Measurements from ENCODE around the gene COQ4. TPM values are rescaled to one million over a fixed set of nuclear protein-coding genes. Genes with fewer than 3 reads are reported as not detected.
"Not testable (repeated sequence)": the region's sequence is repeated elsewhere in the genome, so short reads cannot be mapped to it uniquely, and the experiment has no call there.

The COQ4 gene
- polyA plus RNA-seq, 4 donors: 68.8 to 198 (median 105) TPM

DNA sequence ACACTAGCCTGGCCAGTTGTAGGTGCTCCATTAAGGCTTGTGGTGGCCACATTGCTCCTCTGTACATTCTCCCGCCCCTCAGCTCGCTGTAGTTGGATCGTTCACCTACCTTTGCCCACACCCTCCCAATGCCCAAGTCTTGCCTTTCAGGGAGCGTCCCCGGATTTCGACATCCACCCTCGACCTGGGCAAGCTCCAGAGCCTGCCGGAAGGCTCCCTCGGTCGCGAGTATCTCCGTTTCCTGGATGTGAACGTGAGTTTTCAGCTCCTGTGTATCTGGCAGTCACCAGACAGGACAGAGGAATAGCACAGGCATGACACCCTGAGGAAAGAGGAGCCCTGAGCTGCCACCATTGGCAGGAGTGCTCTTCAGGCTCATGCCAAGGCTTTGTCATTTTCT lies 3.0 kb downstream of the COQ4 start:
- 73 to 85% (median 82%) methylated on average over 13 of the region's 13 CpGs for WGBS, 3 donors
- H3K4me1 ChIP-seq (ENCODE audit: control insufficient read depth in 3 of 3, insufficient read depth in 2 of 3, low read depth in 1 of 3, low read length in 2 of 3): peaks cover 7 to 43% (median 14%) of the 10 kb centered on the region in 3 donors
- FAIRE-seq (no peak), DNase-seq (no peak)
- H3K4me3 ChIP-seq (ENCODE audit: low read depth in 1 of 3, low read length in 3 of 3): no peak overlapping the region
- H3K9me3 ChIP-seq (ENCODE audit: control insufficient read depth in 2 of 2, insufficient read depth in 1 of 2, low read depth in 1 of 2, low read length in 1 of 2): no peaks in the 10 kb centered on the region
- H3K27ac ChIP-seq (ENCODE audit: low read depth in 1 of 3, low read length in 2 of 3): no peak overlapping the region
- no peaks in the 10 kb centered on the region for H3K27me3 ChIP-seq (ENCODE audit: control insufficient read depth in 3 of 3, insufficient read depth in 3 of 3, low read length in 3 of 3)
- H3K36me3 ChIP-seq (ENCODE audit: control insufficient read depth in 3 of 3, insufficient read depth in 2 of 3, low read depth in 1 of 3, low read length in 3 of 3): peaks cover 0 to 60% (median 3%) of the 10 kb centered on the region in 3 donors

GRCh38 chr9:128333451-128333869 lies 10.8 kb downstream of the COQ4 start:
- peaks cover 0 to 36% (median 14%) of the 10 kb centered on the region in 3 donors for H3K4me1 ChIP-seq (ENCODE audit: control insufficient read depth in 3 of 3, insufficient read depth in 2 of 3, low read depth in 1 of 3, low read length in 2 of 3)
- peaks cover 0 to 48% (median 2%) of the 10 kb centered on the region in 3 donors for H3K36me3 ChIP-seq (ENCODE audit: control insufficient read depth in 3 of 3, insufficient read depth in 2 of 3, low read depth in 1 of 3, low read length in 3 of 3)
- H3K27ac ChIP-seq (ENCODE audit: low read depth in 1 of 3, low read length in 2 of 3): peak overlapping the region in 2 of 3 donors; percentile 27 to 34
- H3K27me3 ChIP-seq (ENCODE audit: control insufficient read depth in 3 of 3, insufficient read depth in 3 of 3, low read length in 3 of 3): no peaks in the 10 kb centered on the region
- 38 to 72% (median 49%) methylated on average over 11 of the region's 11 CpGs for WGBS, 3 donors
- no peak overlapping the region for H3K4me3 ChIP-seq (ENCODE audit: low read depth in 1 of 3, low read length in 3 of 3)
- peak; percentile 68 to 78 for DNase-seq
- no peak for FAIRE-seq
- H3K9me3 ChIP-seq (ENCODE audit: control insufficient read depth in 2 of 2, insufficient read depth in 1 of 2, low read depth in 1 of 2, low read length in 1 of 2): no peaks in the 10 kb centered on the region

DNA sequence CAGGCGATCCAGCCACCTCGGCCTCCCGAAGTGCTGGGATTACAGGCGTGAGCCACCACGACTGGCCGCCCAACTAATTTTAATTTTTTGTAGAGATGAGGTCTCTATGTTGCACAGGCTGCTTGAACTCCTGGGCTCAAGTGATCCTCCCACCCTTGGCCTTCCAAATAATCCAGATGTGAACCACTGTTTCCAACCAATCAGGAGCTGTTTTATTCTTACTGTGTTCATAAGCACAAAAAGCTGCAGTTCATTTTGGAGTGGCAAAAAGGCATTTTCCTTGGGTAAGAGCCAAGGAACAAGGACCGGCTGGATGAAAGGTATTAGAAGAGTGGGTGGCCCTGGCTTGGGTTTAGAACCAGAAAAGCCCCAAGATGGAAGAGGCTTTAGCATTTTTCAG lies 12.5 kb downstream of the COQ4 start:
- Histone ChIP-seq H3K27me3 (ENCODE audit: control insufficient read depth in 3 of 3, insufficient read depth in 3 of 3, low read length in 3 of 3) (no peaks in the 10 kb centered on the region), H3K9me3 (ENCODE audit: control insufficient read depth in 2 of 2, insufficient read depth in 1 of 2, low read depth in 1 of 2, low read length in 1 of 2) (no peaks in the 10 kb centered on the region), H3K4me3 (ENCODE audit: low read depth in 1 of 3, low read length in 3 of 3) (no peak overlapping the region), H3K27ac (ENCODE audit: low read depth in 1 of 3, low read length in 2 of 3) (no peak overlapping the region), H3K4me1 (ENCODE audit: control insufficient read depth in 3 of 3, insufficient read depth in 2 of 3, low read depth in 1 of 3, low read length in 2 of 3) (peaks cover 0 to 21% (median 11%) of the 10 kb centered on the region in 3 donors), H3K36me3 (ENCODE audit: control insufficient read depth in 3 of 3, insufficient read depth in 2 of 3, low read depth in 1 of 3, low read length in 3 of 3) (peaks cover 0 to 42% (median 2%) of the 10 kb centered on the region in 3 donors)
- DNase-seq: no peak
- WGBS, 3 donors: 83 to 99% (median 83%) methylated on average over 7 of the region's 7 CpGs
- FAIRE-seq: no peak

GRCh38 chr9:128335914-128336313 lies 13.3 kb downstream of the COQ4 start:
- H3K27ac ChIP-seq (ENCODE audit: low read depth in 1 of 3, low read length in 2 of 3): no peak overlapping the region
- no peak overlapping the region for H3K4me3 ChIP-seq (ENCODE audit: low read depth in 1 of 3, low read length in 3 of 3)
- H3K9me3 ChIP-seq (ENCODE audit: control insufficient read depth in 2 of 2, insufficient read depth in 1 of 2, low read depth in 1 of 2, low read length in 1 of 2): no peaks in the 10 kb centered on the region
- FAIRE-seq (no peak), DNase-seq (no peak)
- WGBS, 3 donors: 85 to 93% (median 88%) methylated on average over 2 of the region's 2 CpGs
- H3K27me3 ChIP-seq (ENCODE audit: control insufficient read depth in 3 of 3, insufficient read depth in 3 of 3, low read length in 3 of 3): no peaks in the 10 kb centered on the region
- H3K4me1 ChIP-seq (ENCODE audit: control insufficient read depth in 3 of 3, insufficient read depth in 2 of 3, low read depth in 1 of 3, low read length in 2 of 3): peaks cover 0 to 21% (median 11%) of the 10 kb centered on the region in 3 donors
- peaks cover 0 to 42% (median 2%) of the 10 kb centered on the region in 3 donors for H3K36me3 ChIP-seq (ENCODE audit: control insufficient read depth in 3 of 3, insufficient read depth in 2 of 3, low read depth in 1 of 3, low read length in 3 of 3)

DNA sequence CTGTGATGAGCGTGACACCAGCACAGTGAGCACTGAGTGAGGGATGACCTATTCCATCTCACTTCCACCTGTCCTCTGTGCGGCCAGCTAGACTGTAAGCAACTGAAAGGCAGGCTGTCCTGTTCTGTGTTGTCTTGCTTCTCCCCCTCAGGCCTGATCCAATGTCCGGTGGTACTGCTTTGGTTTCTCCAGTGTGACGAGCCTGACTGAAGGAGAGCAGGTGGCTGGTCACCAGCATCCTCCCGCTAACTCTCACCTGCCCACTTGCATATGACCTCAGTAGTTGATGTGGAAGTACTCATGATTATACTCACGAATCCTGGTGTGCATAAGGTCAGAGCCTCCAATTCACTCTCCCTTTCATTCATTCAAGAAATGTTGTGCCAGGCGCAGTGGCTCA lies 15.3 kb downstream of the COQ4 start:
- peaks cover 0 to 16% (median 2%) of the 10 kb centered on the region in 3 donors for H3K4me1 ChIP-seq (ENCODE audit: control insufficient read depth in 3 of 3, insufficient read depth in 2 of 3, low read depth in 1 of 3, low read length in 2 of 3)
- H3K4me3 ChIP-seq (ENCODE audit: low read depth in 1 of 3, low read length in 3 of 3): no peak overlapping the region
- H3K9me3 ChIP-seq (ENCODE audit: control insufficient read depth in 2 of 2, insufficient read depth in 1 of 2, low read depth in 1 of 2, low read length in 1 of 2): no peaks in the 10 kb centered on the region
- H3K27me3 ChIP-seq (ENCODE audit: control insufficient read depth in 3 of 3, insufficient read depth in 3 of 3, low read length in 3 of 3): no peaks in the 10 kb centered on the region
- no peak for FAIRE-seq
- peaks cover 0 to 32% (median 2%) of the 10 kb centered on the region in 3 donors for H3K36me3 ChIP-seq (ENCODE audit: control insufficient read depth in 3 of 3, insufficient read depth in 2 of 3, low read depth in 1 of 3, low read length in 3 of 3)
- DNase-seq: no peak
- H3K27ac ChIP-seq (ENCODE audit: low read depth in 1 of 3, low read length in 2 of 3): no peak overlapping the region
- 92 to 94% (median 94%) methylated on average over 7 of the region's 7 CpGs for WGBS, 3 donors

- H3K4me1 ChIP-seq (ENCODE audit: control insufficient read depth in 3 of 3, insufficient read depth in 2 of 3, low read depth in 1 of 3, low read length in 2 of 3): peaks cover 0 to 11% (median 0%) of the 10 kb centered on the region in 3 donors
- H3K9me3 ChIP-seq (ENCODE audit: control insufficient read depth in 2 of 2, insufficient read depth in 1 of 2, low read depth in 1 of 2, low read length in 1 of 2); H3K4me3 ChIP-seq (ENCODE audit: low read depth in 1 of 3, low read length in 3 of 3); DNase-seq; FAIRE-seq; H3K27me3 ChIP-seq (ENCODE audit: control insufficient read depth in 3 of 3, insufficient read depth in 3 of 3, low read length in 3 of 3): not testable (repeated sequence)
- 90 to 94% (median 93%) methylated on average over 15 of the region's 15 CpGs for WGBS, 3 donors
- H3K36me3 ChIP-seq (ENCODE audit: control insufficient read depth in 3 of 3, insufficient read depth in 2 of 3, low read depth in 1 of 3, low read length in 3 of 3): peaks cover 2 to 32% (median 4%) of the 10 kb centered on the region in 3 donors
- H3K27ac ChIP-seq (ENCODE audit: low read depth in 1 of 3, low read length in 2 of 3): peak overlapping the region in 1 of 3 donors; percentile 85
Observed at GRCh38 chr9:128338852-128339614, 16.4 kb downstream of the COQ4 start.

- FAIRE-seq (no peak), DNase-seq (peak; percentile 89 to 93)
- peaks cover 0 to 11% (median 0%) of the 10 kb centered on the region in 3 donors for H3K4me1 ChIP-seq (ENCODE audit: control insufficient read depth in 3 of 3, insufficient read depth in 2 of 3, low read depth in 1 of 3, low read length in 2 of 3)
- peaks cover 4 to 32% (median 8%) of the 10 kb centered on the region in 3 donors for H3K36me3 ChIP-seq (ENCODE audit: control insufficient read depth in 3 of 3, insufficient read depth in 2 of 3, low read depth in 1 of 3, low read length in 3 of 3)
- no peaks in the 10 kb centered on the region for H3K27me3 ChIP-seq (ENCODE audit: control insufficient read depth in 3 of 3, insufficient read depth in 3 of 3, low read length in 3 of 3)
- WGBS, 3 donors: 2 to 5% (median 4%) methylated on average over 37 to 75 of the region's 75 CpGs
- no peaks in the 10 kb centered on the region for H3K9me3 ChIP-seq (ENCODE audit: control insufficient read depth in 2 of 2, insufficient read depth in 1 of 2, low read depth in 1 of 2, low read length in 1 of 2)
- H3K27ac ChIP-seq (ENCODE audit: low read depth in 1 of 3, low read length in 2 of 3): peak within 1 kb of the TSS; percentile 83 to 93 (median 89)
- peak within 1 kb of the TSS; percentile 61 to 93 (median 78) for H3K4me3 ChIP-seq (ENCODE audit: low read depth in 1 of 3, low read length in 3 of 3)
Observed at GRCh38 chr9:128339761-128340690, 17.4 kb downstream of the COQ4 start, which contains the start of gene SLC27A4. TSS of gene SLC27A4 (plus strand) at chr9:128340527. CDS start at chr9:128343133, 2,606 bp downstream.

Measured in small intestine (tissue), 7 donors.